Activated naive CD8-positive, alpha-beta T cell (primary cell): ENCODE data around the gene ACER1.
"Not testable (repeated sequence)": the region's sequence is repeated elsewhere in the genome, so short reads cannot be mapped to it uniquely, and the experiment has no call there.

ENCODE experiments used
- H3K27ac Mint-ChIP-seq: one replicate; pipeline ENCODE4 v1.8.0; 2021; ENCODE audit warnings: mixed read lengths
- H3K27me3 Mint-ChIP-seq: one replicate; pipeline ENCODE4 v1.8.0; 2021; ENCODE audit warnings: mixed read lengths
- H3K36me3 Mint-ChIP-seq: one replicate; pipeline ENCODE4 v1.8.0; 2021; ENCODE audit warnings: mixed read lengths
- H3K4me1 Mint-ChIP-seq: one replicate; pipeline ENCODE4 v1.8.0; 2021; ENCODE audit warnings: low read depth, mixed read lengths
- H3K4me3 Mint-ChIP-seq: one replicate; pipeline ENCODE4 v1.8.0; 2021; ENCODE audit warnings: mild to moderate bottlenecking, mixed read lengths
- H3K9me3 Mint-ChIP-seq: one replicate; pipeline ENCODE4 v1.8.0; 2021; ENCODE audit warnings: low read depth, mixed read lengths

Gene ACER1

GRCh38 chr19:6287269-6287885, 46.0 kb downstream of the ACER1 start:
- Mint-ChIP-seq H3K27me3 (no peaks in the 10 kb centered on the region), H3K9me3 (peaks cover 10% of the 10 kb centered on the region), H3K4me3 (no peak overlapping the region), H3K36me3 (peaks cover 3% of the 10 kb centered on the region), H3K27ac (no peak overlapping the region), H3K4me1 (no peaks in the 10 kb centered on the region)

- no peak overlapping the region for H3K4me3 Mint-ChIP-seq
- H3K36me3 Mint-ChIP-seq = peaks cover 3% of the 10 kb centered on the region
- no peaks in the 10 kb centered on the region for H3K4me1 Mint-ChIP-seq
- H3K27ac Mint-ChIP-seq = no peak overlapping the region
- H3K9me3 Mint-ChIP-seq = peaks cover 7% of the 10 kb centered on the region
- no peaks in the 10 kb centered on the region for H3K27me3 Mint-ChIP-seq
These were observed 46.7 kb downstream of the ACER1 start for GRCh38 chr19:6286676-6287075.

DNA sequence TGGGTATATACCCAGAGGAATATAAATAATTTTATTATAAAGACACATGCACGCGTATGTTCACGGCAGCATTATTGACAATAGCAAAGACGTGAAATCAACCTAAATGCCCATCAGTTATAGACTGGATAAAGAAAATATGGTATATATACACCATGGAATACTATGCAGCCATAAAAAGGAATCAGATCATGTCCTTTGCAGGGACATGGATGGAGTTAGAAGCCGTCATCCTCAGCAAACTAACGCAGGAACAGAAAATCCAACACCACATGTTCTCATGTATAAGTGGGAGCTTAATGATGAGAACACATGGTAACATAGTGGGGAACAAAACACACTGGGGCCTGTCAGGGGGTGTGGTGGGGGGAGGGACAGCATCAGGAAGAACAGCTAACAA, 51.0 kb downstream of the ACER1 start:
- H3K4me1 Mint-ChIP-seq = peaks cover 19% of the 10 kb centered on the region
- H3K27me3 Mint-ChIP-seq, H3K36me3 Mint-ChIP-seq, H3K9me3 Mint-ChIP-seq, H3K4me3 Mint-ChIP-seq, H3K27ac Mint-ChIP-seq: not testable (repeated sequence)

GRCh38 chr19:6279931-6280591, 53.4 kb downstream of the ACER1 start, which contains the start of gene MLLT1:
MLLT1 (minus strand) TSS chr19:6279975; CDS start chr19:6279784, 191 bp downstream.
- H3K36me3 Mint-ChIP-seq = no peaks in the 10 kb centered on the region
- peaks cover 39% of the 10 kb centered on the region for H3K4me1 Mint-ChIP-seq
- peak within 1 kb of the TSS; percentile 92 for H3K27ac Mint-ChIP-seq
- H3K4me3 Mint-ChIP-seq = peak within 1 kb of the TSS; percentile 95
- no peaks in the 10 kb centered on the region for H3K9me3 Mint-ChIP-seq
- H3K27me3 Mint-ChIP-seq = no peaks in the 10 kb centered on the region

GRCh38 chr19:6279620-6279930, 53.8 kb downstream of the ACER1 start:
- Mint-ChIP-seq H3K27ac (no peak overlapping the region), H3K4me1 (peaks cover 42% of the 10 kb centered on the region), H3K4me3 (no peak overlapping the region), H3K27me3 (no peaks in the 10 kb centered on the region), H3K36me3 (no peaks in the 10 kb centered on the region), H3K9me3 (no peaks in the 10 kb centered on the region)

DNA sequence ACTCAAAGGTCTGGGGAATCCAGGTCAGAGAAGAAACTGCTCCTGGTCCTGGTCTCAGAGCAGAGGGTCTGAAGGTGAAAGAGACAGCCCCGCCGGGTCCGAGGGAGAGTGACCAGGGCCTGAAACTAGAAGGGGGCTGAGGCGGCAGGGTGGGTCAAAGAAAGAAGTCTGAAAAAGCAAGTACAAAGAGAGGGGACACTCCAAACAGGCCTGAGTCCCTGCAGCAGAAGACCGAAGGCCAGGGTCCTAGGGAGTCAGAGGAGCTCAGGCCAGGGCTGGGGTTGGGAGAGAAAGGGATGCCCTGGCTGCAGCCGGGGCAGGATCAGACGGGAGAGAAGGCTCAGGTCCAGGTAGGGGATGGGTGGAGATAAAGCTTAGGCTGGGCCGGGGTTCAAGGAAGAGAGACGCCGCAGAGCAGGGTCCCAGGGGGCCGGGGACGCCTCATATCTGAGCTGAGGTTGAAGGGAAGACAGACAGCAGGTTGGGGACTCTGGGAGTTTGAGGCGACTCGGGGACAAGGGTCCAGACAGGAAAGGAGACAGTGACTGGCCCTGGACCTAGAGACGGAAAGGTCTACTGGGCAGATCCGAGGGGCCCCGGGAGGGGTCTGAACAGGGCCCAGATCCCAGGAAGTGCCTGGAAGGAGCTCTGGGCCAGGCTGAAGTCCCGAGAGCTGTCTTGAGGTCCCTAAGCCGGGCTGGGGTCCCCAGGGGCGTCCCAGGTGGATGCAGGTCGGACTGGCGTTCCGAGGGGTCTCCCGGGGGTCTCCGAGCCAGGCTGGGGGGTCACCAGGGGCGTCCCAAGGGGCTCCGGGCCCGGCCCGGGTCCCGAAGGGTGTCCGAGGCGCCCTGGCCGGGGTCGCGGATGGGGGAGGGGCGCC, 54.4 kb downstream of the ACER1 start:
- Mint-ChIP-seq H3K27ac (peak overlapping the region; percentile 92), H3K4me3 (peak overlapping the region; percentile 95), H3K27me3 (no peaks in the 10 kb centered on the region), H3K36me3 (no peaks in the 10 kb centered on the region), H3K4me1 (peaks cover 45% of the 10 kb centered on the region), H3K9me3 (no peaks in the 10 kb centered on the region)

DNA sequence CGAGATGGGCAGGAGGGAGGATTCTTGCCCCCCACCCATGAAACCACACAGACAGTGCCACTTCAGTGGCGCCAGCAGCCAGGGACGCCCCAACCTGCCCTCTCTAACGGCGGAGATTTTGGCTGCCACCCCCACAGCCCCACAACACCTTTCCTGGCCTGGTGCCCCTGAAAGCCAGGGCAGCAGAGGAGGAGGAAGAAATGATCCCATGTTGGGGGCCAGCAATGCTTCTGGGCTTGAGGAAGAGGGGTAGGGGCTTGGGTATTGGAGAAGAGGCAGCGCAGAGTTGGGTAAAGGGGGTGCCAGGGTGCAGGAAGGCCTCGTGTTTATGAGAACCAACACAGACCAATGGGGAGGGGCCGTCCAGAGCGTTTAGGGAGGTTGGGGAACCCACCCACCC, 55.4 kb downstream of the ACER1 start:
- H3K9me3 Mint-ChIP-seq = no peaks in the 10 kb centered on the region
- peaks cover 50% of the 10 kb centered on the region for H3K4me1 Mint-ChIP-seq
- H3K27me3 Mint-ChIP-seq = no peaks in the 10 kb centered on the region
- peak overlapping the region; percentile 92 for H3K27ac Mint-ChIP-seq
- peak overlapping the region; percentile 95 for H3K4me3 Mint-ChIP-seq
- no peaks in the 10 kb centered on the region for H3K36me3 Mint-ChIP-seq

DNA sequence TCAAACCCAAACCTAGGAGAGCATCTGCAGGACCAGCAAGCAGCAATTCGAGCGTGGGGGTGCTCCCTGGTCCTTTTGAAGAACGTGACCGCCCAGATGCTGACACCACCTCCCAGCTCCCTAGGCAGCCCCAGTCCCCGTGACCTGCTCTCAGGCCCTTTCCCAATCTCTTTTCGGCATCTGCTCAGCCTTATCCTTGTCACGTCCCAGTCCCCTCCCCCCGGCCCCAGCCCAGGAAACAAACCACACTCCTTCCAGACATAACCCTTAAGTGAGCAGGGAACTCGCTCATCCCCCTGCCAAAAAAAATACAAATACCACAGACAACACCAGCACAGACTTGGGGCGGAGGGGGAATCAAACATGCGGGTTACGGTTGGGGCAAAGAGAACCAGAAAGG, 57.0 kb downstream of the ACER1 start:
- Mint-ChIP-seq H3K4me3 (peak overlapping the region; percentile 95), H3K36me3 (no peaks in the 10 kb centered on the region), H3K4me1 (peaks cover 59% of the 10 kb centered on the region), H3K9me3 (no peaks in the 10 kb centered on the region), H3K27me3 (no peaks in the 10 kb centered on the region), H3K27ac (peak overlapping the region; percentile 11)

- peak overlapping the region; percentile 50 for H3K27ac Mint-ChIP-seq
- no peaks in the 10 kb centered on the region for H3K36me3 Mint-ChIP-seq
- no peaks in the 10 kb centered on the region for H3K27me3 Mint-ChIP-seq
- H3K4me3 Mint-ChIP-seq = no peak overlapping the region
- no peaks in the 10 kb centered on the region for H3K9me3 Mint-ChIP-seq
- H3K4me1 Mint-ChIP-seq = peaks cover 60% of the 10 kb centered on the region
These were observed 58.2 kb downstream of the ACER1 start for GRCh38 chr19:6275170-6275744.

DNA sequence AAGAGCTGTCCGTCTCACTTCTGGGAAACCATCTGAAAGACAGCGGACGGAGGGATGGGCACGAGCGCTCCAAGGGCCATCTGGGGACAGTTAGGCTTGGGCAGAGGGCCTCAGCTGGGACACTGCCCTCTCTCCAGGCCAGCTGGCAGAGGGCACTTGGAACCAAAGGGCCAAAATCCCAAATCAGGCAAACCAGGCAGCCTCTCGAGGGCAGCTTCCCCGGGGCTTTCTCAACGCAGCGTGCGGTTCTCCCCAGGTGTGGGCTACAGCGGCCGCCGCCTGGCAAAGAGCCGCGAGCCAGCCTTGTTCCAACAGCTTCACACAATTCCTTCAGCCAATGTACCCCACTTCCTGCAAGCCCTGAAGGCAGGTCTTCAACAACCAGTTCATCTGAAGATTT, 58.7 kb downstream of the ACER1 start:
- no peak overlapping the region for H3K4me3 Mint-ChIP-seq
- peaks cover 60% of the 10 kb centered on the region for H3K4me1 Mint-ChIP-seq
- no peaks in the 10 kb centered on the region for H3K9me3 Mint-ChIP-seq
- H3K27ac Mint-ChIP-seq = no peak overlapping the region
- H3K36me3 Mint-ChIP-seq = no peaks in the 10 kb centered on the region
- no peaks in the 10 kb centered on the region for H3K27me3 Mint-ChIP-seq

DNA sequence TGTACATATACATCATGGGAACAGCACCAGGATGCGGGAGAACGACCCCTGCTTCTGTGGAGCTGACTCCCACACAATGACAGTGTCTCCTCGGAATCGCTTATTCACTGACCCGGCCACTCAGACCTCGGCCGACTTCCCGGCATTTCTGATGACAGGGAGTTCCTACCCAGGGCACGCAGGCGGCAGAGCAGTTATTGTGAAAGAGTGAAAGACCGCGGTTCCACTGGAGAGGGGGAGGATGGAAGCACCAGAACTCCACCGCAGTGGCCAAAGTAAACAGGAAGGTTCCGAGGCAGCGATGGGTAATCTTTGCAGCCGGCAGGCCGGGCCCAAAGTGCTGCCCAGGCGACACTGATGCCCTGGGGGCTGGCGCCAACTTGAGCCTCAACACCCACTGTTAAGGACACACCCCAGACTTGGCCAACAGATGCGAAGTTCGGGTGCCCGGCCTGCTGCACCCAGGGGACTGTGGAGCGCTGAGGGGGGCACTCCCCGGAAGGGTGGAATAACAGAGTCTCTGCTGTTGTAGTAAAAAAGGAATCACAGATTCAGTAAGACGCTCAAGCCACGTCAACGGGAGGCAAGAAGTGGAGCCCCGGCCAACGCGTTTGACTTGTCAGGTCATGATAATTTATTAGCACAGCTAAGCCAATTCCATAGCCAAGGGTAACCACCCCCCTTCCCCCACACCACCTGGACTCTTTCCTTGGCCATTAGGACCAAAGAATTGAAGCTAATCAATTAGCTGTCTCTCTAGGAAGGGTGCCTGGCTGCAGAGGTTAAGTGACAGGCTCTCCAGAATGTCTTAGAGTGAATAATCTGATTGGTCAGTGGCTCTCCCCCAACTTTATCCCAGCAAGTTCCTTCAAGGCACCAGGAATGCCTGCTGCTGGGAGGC, 59.5 kb downstream of the ACER1 start:
- Mint-ChIP-seq H3K36me3 (no peaks in the 10 kb centered on the region), H3K9me3 (no peaks in the 10 kb centered on the region), H3K27ac (peak overlapping the region; percentile 54), H3K27me3 (no peaks in the 10 kb centered on the region), H3K4me3 (no peak overlapping the region), H3K4me1 (peaks cover 60% of the 10 kb centered on the region)

DNA sequence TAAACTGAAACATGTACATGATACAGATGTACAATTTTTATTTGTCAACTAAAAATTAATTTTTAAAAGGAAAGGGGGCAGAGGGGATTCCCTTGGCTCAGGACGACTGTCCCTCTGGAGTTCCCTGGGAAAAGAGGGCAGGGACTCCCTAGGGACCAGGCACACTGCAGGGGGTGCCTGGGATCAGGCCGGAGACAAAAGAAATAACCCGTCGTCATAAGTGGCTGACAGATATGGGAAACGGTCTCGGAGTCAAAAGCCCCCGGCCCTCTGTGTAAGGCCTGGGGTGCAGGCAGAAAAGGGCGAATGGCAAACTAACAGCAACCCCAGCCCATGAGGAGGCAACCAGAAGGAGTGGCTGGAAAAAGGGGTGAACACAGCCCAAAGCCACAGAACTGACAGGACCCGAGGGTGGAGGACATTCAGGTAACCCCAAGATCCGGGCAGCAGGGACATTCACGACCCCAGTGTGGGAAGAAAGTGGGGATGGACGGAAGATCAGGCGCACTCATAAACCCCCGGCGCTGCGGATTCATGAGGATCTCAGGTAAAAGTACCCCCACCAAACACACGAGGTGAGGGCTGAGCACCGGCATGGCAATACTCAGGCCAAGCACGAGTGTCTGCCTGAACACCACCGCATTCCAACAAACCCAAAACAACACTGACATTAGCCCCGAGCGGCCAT, 60.4 kb downstream of the ACER1 start:
- H3K36me3 Mint-ChIP-seq = no peaks in the 10 kb centered on the region
- H3K27me3 Mint-ChIP-seq = no peaks in the 10 kb centered on the region
- no peak overlapping the region for H3K4me3 Mint-ChIP-seq
- no peaks in the 10 kb centered on the region for H3K9me3 Mint-ChIP-seq
- peak overlapping the region; percentile 54 for H3K27ac Mint-ChIP-seq
- peaks cover 51% of the 10 kb centered on the region for H3K4me1 Mint-ChIP-seq

DNA sequence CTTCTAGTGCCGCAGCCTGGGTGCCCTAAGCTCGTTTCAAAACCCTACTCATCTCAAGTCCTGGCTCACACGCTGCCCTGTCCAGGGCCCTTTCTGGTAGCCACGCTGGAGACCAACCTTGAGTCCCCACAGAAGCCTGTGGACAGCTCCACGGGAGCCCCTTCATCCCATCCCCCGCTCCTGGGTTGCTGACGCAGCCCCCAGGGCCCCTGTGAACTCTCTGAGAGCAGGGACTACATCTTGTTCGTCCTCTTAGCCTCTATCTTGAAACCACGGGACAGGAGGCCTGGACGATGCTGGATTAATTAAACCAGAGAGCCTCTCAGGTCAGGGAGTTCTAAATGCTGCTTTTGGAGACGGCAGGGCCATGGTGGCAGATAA, 61.0 kb downstream of the ACER1 start:
- Mint-ChIP-seq H3K27ac (peak overlapping the region; percentile 46), H3K36me3 (no peaks in the 10 kb centered on the region), H3K4me1 (peaks cover 46% of the 10 kb centered on the region), H3K4me3 (no peak overlapping the region), H3K27me3 (no peaks in the 10 kb centered on the region), H3K9me3 (no peaks in the 10 kb centered on the region)
